ENCODE results near the gene RNMT.

DNA sequence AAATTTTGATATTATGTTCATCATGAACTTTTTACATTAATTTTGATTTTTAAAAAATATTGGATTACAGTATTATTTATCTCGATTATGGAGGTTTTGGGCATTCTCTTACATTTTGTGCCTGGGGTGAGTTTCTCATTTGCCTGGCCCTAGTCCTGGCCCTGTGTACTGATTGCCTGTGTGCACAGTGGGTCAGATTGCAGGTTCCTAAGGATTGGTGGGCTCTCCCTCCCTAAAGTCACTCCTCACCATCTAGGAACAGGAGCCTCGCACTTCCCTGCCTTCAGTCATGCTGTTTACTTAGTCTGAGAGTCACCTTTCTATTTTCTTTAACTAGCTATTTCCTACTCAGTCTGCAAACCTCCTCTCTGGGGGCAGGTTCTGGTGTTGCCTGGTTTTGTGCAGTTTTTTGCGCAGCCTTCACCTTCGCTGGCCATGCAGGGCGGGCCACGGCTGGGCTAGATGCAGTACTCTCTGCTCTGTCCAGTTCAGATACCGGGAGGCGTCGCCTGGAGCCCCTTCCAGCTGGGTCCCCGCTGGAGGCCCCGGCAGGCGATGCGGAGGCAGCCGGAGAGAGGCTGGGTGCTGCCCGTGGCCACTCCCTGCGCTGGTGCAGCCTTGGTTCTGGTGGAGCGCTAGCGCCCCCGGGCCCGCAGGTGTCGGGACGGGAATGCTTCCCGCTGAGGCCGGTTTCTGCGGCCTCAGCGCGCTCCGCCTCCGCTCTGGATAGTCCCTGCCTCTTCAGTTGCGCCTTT lies 74.2 kb downstream of the RNMT start:
- TF ChIP-seq, protein P1, sequence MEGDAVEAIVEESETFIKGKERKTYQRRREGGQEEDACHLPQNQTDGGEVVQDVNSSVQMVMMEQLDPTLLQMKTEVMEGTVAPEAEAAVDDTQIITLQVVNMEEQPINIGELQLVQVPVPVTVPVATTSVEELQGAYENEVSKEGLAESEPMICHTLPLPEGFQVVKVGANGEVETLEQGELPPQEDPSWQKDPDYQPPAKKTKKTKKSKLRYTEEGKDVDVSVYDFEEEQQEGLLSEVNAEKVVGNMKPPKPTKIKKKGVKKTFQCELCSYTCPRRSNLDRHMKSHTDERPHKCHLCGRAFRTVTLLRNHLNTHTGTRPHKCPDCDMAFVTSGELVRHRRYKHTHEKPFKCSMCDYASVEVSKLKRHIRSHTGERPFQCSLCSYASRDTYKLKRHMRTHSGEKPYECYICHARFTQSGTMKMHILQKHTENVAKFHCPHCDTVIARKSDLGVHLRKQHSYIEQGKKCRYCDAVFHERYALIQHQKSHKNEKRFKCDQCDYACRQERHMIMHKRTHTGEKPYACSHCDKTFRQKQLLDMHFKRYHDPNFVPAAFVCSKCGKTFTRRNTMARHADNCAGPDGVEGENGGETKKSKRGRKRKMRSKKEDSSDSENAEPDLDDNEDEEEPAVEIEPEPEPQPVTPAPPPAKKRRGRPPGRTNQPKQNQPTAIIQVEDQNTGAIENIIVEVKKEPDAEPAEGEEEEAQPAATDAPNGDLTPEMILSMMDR (IDR thresholded peaks at IDR 0.05) = peak; percentile 86
- TF ChIP-seq ZFX (IDR thresholded peaks at IDR 0.05; ENCODE audit: borderline replicate concordance) = no peak

All from 22Rv1 (cell line).